ENCODE results near the gene MOK.

Gene MOK

GRCh38 chr14:102188187-102188586 lies 116.8 kb downstream of the MOK start:
- no peak for TF ChIP-seq CTCF (IDR thresholded peaks at IDR 0.05; ENCODE audit: insufficient read depth, low read length, missing control alignments)
- DNase-seq (ENCODE audit: low read depth, low spot score), result no peak
- POLR2A ChIA-PET, result interaction anchor here (0.7 kb wide), 1 partner anchor 134 kb away, joined by 3 read pairs; no protein-coding TSS in a partner anchor
- no peak overlapping the region for H3K4me3 ChIP-seq (ENCODE audit: low read depth, low read length)
- CTCF ChIA-PET, result interaction anchor here (1.1 to 1.5 kb wide), 5 partner anchors 9 to 129 kb away, joined by 4 to 5 read pairs (median 4); no protein-coding TSS in a partner anchor

- H3K4me3 ChIP-seq (ENCODE audit: low read depth, low read length), result no peak overlapping the region; the same call in 1 of the 2 replicates
- no peak for DNase-seq (ENCODE audit: low read depth, low spot score)
- POLR2A ChIA-PET, result interaction anchor here (1.5 kb wide), 1 partner anchor 9 kb away, joined by 4 read pairs; no protein-coding TSS in a partner anchor
- CTCF ChIA-PET, result interaction anchor here (1.1 to 2.0 kb wide), 6 partner anchors 8 to 129 kb away, joined by 4 to 5 read pairs (median 4); no protein-coding TSS in a partner anchor
- TF ChIP-seq CTCF (IDR thresholded peaks at IDR 0.05; ENCODE audit: insufficient read depth, low read length, missing control alignments), result no peak
Measured at GRCh38 chr14:102187568-102188001, 117.4 kb downstream of the MOK start.

GRCh38 chr14:102187044-102187443 lies 117.9 kb downstream of the MOK start:
- DNase-seq (ENCODE audit: low read depth, low spot score), result peak; percentile 55
- CTCF ChIA-PET, result interaction anchor here (1.3 to 2.0 kb wide), 3 partner anchors 9 to 127 kb away, joined by 4 to 5 read pairs (median 4); no protein-coding TSS in a partner anchor
- POLR2A ChIA-PET, result interaction anchor here (0.7 to 1.5 kb wide), 3 partner anchors 9 to 41 kb away, joined by 3 to 4 read pairs (median 4); no protein-coding TSS in a partner anchor
- no peak for TF ChIP-seq CTCF (IDR thresholded peaks at IDR 0.05; ENCODE audit: insufficient read depth, low read length, missing control alignments)
- H3K4me3 ChIP-seq (ENCODE audit: low read depth, low read length), result no peak overlapping the region; the same call in none of the 2 replicates

- ChIA-PET CTCF (no interaction called here), POLR2A (no interaction called here)
- no peak for TF ChIP-seq CTCF (IDR thresholded peaks at IDR 0.05; ENCODE audit: insufficient read depth, low read length, missing control alignments)
- no peak for DNase-seq (ENCODE audit: low read depth, low spot score)
- H3K4me3 ChIP-seq (ENCODE audit: low read depth, low read length), result no peak overlapping the region
Measured at GRCh38 chr14:102185360-102185759, 119.6 kb downstream of the MOK start.

- DNase-seq (ENCODE audit: low read depth, low spot score), result no peak
- no peak for TF ChIP-seq CTCF (IDR thresholded peaks at IDR 0.05; ENCODE audit: insufficient read depth, low read length, missing control alignments)
- no peak overlapping the region for H3K4me3 ChIP-seq (ENCODE audit: low read depth, low read length)
- ChIA-PET CTCF (interaction anchor here (2.0 to 2.3 kb wide), 2 partner anchors 11 to 130 kb away, joined by 8 to 10 read pairs; no protein-coding TSS in a partner anchor), POLR2A (no interaction called here)
Measured at GRCh38 chr14:102184316-102185035, 120.5 kb downstream of the MOK start.

GRCh38 chr14:102183886-102184285 lies 121.1 kb downstream of the MOK start:
- no peak overlapping the region for H3K4me3 ChIP-seq (ENCODE audit: low read depth, low read length)
- POLR2A ChIA-PET, result no interaction called here
- DNase-seq (ENCODE audit: low read depth, low spot score), result no peak
- CTCF ChIA-PET, result interaction anchor here (2.0 to 2.3 kb wide), 2 partner anchors 12 to 131 kb away, joined by 8 to 10 read pairs; no protein-coding TSS in a partner anchor
- TF ChIP-seq CTCF (IDR thresholded peaks at IDR 0.05; ENCODE audit: insufficient read depth, low read length, missing control alignments), result no peak

Measured in AG04449 (cell line).